HG03095 (cell line): ENCODE data around the gene CACUL1.
"Not testable (repeated sequence)": the region's sequence is repeated elsewhere in the genome, so short reads cannot be mapped to it uniquely, and the experiment has no call there.

Source experiments
- ATAC-seq: cut with Tn5 transposase; IDR thresholded peaks from one replicate; pipeline ENCODE4 v1.9.1; 2021; ENCODE audit warnings: moderate library complexity; ENCODE audit not compliant: unreplicated experiment

CACUL1 gene

DNA sequence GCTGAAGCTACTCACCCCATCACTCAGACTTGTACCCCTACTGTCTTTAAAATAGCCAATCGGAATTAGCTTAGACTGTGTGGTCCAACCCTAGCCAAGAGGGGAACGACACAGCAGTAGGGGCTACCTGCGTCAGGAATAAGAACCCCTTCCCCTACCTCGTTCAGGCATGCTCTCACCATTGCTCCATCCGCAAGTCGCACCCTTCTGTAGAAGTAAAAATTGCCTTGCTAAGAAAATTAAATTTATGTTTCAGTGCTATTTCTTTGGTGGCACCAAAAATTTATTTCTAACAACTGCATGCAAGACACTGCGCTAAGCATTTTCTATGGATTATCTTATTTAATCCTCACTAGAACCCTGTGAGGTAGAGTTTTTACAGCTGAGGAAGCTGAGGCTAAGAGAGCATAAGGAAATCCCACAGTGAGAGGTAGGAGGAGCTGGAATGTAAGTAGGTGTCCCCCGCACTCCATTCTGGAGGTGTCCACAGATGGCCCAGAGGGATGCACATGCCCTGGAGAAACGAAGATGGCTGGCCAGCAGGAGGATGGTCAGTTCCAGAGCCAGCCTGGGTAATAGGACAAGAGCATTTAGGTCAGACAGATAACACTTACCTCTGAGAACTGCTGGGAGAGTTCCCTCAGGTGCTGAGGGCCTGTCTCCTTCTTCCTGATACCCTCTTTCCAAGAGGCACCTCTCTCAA is 15.3 kb upstream of the CACUL1 start:
- ATAC-seq = no peak

DNA sequence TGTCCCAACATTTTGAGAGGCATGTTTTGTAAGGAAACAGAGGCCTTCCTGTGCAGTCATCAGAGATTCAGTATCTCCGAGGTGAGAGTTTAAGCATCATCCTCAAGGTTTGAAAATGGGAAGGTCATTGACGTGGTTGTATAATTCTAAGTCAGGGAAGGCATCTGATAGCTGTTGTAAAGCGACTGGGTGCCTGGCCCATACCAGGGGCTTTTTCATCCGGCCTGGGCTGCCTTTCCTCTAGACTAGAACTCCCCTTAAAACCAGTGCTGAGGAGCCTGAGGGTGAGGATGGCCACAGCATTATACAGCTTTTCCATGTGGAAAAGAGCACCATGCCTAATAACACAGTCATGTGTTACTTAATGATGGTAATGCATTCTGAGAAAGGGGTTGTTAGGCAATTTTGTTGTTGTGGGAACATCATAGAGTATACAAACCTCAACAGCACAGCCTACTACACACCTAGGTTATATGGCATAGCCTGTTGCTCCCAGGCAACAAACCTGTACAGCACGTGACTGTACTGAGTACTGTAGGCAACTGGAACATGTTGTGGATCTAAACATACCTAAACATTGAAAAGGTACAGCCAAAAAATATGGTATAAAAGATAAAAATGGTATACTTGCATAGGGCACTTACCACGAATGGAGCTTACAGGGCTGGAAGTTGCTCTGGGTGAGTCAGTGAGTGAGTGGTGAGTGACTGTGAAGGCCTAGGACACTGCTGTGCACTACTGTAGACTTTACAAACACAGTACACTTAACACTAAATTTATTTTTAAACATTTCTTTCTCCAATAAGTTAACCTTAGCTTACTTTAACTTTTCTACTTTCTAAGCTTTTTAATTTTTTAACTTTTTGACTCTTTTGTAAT is 13.5 kb upstream of the CACUL1 start:
- no peak for ATAC-seq

- ATAC-seq = no peak
Observed at GRCh38 chr10:118767297-118768040, 12.7 kb upstream of the CACUL1 start.

DNA sequence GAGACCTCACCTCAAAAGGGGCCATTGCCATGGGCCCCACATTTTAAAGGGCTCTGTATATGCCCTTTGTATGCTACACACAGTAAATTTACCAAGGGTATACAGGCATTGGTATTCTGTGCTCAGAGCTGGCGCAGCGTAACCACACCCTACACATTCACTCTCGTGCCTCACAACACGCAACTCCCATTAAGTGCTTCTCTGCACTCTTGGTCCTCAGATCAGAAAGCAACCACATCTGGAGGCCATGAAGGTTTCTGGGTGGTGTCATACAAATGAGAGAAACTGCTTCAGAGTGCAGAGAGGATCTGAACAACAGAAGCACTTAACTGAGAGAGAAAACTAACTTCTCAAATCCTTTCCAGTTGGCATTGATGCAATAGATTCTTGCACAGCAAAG is 9.4 kb upstream of the CACUL1 start:
- no peak for ATAC-seq

DNA sequence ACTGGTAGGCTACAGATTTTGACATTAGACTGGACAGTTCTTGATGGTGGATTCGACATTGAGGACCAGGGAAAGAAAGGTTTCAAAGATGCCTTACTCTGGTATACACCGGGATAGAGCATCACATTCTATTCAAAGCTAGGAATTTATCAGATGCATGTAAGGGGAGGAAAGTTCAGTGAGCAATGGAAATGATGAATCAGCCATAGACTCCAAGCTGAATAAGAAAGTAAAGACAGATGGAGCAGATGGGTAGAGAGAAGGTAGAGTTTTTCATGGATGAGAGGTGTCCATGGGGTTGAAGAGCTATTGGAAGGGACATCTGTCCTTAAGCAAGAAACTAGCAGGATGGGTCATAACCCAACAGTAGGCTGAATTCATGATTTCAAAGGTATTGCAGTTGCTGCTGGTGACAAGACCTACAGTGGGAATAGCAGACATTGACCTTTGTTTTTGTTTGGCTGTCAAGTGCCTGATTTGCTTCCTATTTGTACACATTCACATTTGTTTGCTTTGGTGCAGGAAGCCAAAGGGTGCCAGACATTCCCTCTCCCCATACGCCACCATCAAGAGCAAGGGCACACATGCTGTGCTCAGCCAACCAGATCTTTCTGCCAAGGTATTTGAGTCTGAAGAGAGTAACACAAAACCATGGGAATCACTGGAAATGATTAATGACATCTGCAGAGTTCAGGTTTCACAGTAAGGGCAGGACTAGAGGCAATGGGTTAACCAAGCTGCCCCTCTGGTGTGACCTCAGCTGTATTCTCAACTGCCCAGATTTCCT is 8.6 kb upstream of the CACUL1 start:
- no peak for ATAC-seq

DNA sequence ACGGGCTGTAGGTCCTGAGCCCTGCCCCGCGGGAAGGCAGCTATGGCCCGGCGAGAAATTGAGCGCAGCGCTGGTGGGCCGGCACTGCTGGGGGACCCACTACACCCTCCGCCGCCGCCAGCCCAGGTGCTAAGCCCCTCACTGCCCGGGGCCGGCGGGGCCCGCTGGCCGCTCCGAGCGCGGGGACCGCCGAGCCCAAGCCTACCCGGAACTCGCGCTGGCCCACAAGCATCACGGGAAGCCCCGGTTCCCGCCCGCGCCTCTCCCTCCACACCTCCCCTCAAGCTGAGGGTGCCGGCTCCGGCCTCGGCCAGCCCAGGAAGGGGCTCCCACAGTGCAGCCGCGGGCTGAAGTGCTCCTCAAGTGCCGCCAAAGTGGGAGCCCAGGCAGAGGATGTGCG is 5.5 kb upstream of the CACUL1 start:
- no peak for ATAC-seq

DNA sequence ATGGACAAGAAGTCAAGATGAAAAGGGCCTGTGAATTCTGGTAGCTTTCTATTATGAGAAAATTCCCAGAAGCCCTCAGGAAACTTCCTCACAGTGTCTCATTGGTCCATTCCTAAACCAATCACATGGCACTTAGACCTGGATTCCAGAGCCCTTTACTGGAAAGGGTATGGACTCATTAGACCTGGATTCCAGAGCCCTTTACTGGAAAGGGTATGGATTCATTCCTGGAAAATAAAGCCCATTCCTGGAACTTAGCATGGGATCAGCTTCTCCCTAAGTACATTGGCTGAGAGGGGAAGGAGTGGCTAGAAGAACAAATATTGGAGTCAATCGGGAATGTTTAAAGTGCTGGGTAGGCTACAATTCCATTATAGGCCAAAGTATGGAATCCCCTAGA is 3.7 kb upstream of the CACUL1 start:
- no peak for ATAC-seq

DNA sequence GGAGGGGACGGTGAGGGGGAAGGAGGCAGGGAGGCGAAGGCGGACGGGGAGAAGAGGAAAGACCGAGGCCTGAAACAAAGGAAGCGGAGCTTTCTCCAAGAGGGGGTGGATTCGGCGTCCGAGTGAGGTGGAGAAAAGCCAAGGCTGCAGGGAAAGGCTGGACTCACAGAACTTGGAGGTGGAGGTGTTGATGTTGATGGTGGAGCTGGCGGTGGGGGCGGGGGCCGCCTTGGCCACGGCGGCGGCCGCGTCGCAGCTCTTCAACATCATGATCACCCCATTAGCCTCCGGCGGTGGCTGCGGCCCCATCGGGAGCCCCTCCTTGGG is 578 bp downstream of the CACUL1 start:
- ATAC-seq = peak; percentile 20

GRCh38 chr10:118753331-118754228 is 1.2 kb downstream of the CACUL1 start:
- ATAC-seq = peak; percentile 21

- ATAC-seq = no peak
Observed at GRCh38 chr10:118752409-118752808, 2.4 kb downstream of the CACUL1 start.

DNA sequence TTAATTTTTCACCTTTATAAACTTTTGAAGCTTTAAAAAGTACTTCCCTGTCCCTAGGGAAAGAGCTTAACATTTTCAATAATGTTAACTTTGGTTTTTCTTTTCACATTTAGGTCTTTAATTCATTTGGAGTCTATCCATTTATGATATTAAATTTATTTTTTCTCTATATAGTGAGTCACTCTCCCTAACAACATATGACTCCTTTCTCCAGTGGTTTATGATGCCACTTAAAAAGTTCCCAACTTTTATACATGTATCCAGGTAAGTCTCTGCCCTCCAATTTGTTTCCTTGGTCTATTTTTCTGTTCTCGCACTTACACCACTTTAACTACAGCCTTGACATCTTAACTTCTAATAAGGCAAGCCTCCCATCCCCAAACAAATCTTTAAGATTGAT is 3.5 kb downstream of the CACUL1 start:
- ATAC-seq = no peak

- ATAC-seq = no peak
Observed at GRCh38 chr10:118748041-118748440, 6.7 kb downstream of the CACUL1 start.

DNA sequence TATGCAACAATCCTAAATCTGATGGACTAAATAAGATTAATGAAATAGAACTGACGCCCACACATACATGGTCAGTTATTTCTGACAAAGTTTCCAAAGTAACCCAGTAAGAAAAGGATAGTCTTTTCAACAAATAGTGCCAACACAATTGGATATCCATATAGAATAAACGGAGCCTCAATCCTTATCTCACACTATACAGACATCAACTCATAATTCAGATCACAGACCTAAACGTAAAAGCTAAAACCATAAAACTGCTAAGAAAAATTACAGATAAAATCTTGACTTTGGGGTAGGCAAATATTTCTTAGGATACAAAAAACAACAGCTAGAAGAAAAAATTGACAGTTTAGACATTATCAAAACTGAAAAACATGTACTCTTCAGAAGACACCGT is 8.5 kb downstream of the CACUL1 start:
- ATAC-seq = no peak

DNA sequence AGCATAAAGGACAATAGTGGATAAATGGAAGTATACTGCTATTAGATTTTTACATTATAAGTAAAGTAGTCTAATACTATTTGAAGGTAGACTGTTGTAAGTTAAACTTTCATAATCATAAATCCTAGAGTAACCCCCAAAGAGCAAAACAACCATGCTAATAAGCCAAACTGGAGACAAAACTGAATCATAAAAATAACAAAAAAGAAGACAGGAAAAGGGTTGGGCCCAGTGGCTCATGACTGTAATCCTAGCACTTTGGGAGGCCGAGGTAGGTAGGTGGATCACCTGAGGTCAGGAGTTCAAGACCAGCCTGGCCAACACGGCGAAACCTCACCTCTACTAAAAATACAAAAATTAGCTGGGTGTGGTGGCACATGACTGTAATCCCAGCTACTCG is 9.7 kb downstream of the CACUL1 start:
- ATAC-seq = no peak

GRCh38 chr10:118744346-118744918 is 10.3 kb downstream of the CACUL1 start:
- ATAC-seq = not testable (repeated sequence)

- no peak for ATAC-seq
Observed at GRCh38 chr10:118742782-118743181, 12.0 kb downstream of the CACUL1 start.

DNA sequence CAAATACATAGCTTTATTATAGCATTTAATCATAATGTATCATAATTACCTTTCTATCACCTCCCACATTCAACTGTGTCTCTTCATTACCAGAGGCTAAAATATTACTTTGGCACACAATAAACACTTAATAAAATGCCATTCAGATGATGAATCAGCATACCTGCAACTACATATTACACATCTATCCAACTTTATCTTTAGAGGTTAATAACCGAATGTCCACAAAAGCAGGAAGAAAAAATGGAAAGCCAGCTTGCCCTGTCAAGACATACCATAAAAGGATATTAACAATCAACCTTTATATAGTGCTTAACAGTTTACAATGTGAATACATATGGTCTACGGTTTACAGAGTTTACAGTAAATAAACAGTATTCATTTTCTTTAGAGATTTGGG is 12.7 kb downstream of the CACUL1 start:
- no peak for ATAC-seq

DNA sequence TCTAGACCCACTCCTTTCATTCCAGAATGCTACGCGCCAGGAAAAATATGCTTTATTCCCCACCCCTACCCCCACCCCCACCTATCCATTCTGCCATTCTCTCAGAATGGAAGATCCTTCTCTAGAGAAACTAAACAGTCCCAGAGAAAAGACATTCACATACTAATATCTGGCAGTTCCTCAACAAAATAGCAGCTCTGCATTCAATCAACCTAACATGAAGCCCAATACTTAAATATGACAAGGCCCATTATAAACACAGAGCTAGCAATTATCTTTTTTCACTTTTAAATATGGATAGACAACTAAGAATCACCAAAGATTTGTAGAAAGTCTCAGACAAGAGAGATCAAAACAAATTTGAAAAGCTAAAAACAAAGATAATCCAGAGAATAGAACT is 16.4 kb downstream of the CACUL1 start:
- ATAC-seq = no peak

- ATAC-seq = no peak
Observed at GRCh38 chr10:118737603-118738302, 17.0 kb downstream of the CACUL1 start.
